ENCODE results near the gene ZNF430.

Gene ZNF430

DNA sequence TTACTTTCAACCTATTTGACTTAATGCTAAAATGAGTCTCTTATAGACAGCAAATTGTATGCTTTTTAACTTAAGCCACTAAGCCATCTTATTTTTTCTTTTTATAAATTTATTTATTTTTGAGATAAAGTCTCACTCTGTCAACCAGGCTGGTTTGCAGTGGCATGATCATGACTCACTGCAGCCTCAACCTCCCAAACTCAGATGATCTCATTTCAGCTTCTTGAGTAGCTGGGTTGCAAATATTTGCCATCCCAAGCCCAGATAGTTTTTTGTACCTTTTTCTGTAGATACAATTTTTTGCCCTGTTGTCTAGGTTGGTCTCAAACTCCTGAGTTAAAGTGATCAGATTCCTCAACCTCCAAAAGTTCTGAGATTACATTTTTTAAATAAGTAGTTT is 88.7 kb downstream of the ZNF430 start:
- no peak for TF ChIP-seq CTCF (IDR thresholded peaks at IDR 0.05; ENCODE audit: extremely low read depth, insufficient read depth, missing control alignments)
- in situ Hi-C loops (cut with MboI; ENCODE audit: low pct_unique_long_range_greater_than_20kb, low sequenced_read_pairs, unreplicated experiment) = no loop called here
- no peak for DNase-seq (ENCODE audit: low spot score)
